DMS 273 (cell line): Measurements from ENCODE around the gene NXF3.
"Not testable (repeated sequence)": the region's sequence is repeated elsewhere in the genome, so short reads cannot be mapped to it uniquely, and the experiment has no call there.

Experiments
- DNase-seq: peaks from one replicate; lab custom pipeline; 2025; ENCODE audit not compliant: unreplicated experiment; lab: John Stamatoyannopoulos, UW

The NXF3 gene

GRCh38 chrX:103051260-103051789 is 41.6 kb downstream of the NXF3 start:
- no peak for DNase-seq

GRCh38 chrX:103033371-103033770 is 59.6 kb downstream of the NXF3 start:
- DNase-seq, result not testable (repeated sequence)
